ENCODE results near the gene SYDE2.
"Not testable (repeated sequence)": the region's sequence is repeated elsewhere in the genome, so short reads cannot be mapped to it uniquely, and the experiment has no call there.

The SYDE2 gene, protein sequence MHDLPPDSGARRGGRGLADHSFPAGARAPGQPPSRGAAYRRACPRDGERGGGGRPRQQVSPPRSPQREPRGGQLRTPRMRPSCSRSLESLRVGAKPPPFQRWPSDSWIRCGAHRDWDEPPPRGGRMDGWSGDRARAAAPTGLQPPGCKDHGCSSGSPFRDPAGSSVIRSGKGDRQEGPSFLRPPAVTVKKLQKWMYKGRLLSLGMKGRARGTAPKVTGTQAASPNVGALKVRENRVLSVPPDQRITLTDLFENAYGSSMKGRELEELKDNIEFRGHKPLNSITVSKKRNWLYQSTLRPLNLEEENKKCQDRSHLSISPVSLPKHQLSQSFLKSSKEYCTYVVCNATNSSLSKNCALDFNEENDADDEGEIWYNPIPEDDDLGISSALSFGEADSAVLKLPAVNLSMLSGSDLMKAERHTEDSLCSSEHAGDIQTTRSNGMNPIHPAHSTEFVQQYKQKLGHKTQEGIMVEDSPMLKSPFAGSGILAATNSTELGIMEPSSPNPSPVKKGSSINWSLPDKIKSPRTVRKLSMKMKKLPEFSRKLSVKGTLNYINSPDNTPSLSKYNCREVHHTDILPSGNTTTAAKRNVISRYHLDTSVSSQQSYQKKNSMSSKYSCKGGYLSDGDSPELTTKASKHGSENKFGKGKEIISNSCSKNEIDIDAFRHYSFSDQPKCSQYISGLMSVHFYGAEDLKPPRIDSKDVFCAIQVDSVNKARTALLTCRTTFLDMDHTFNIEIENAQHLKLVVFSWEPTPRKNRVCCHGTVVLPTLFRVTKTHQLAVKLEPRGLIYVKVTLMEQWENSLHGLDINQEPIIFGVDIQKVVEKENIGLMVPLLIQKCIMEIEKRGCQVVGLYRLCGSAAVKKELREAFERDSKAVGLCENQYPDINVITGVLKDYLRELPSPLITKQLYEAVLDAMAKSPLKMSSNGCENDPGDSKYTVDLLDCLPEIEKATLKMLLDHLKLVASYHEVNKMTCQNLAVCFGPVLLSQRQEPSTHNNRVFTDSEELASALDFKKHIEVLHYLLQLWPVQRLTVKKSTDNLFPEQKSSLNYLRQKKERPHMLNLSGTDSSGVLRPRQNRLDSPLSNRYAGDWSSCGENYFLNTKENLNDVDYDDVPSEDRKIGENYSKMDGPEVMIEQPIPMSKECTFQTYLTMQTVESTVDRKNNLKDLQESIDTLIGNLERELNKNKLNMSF

DNA sequence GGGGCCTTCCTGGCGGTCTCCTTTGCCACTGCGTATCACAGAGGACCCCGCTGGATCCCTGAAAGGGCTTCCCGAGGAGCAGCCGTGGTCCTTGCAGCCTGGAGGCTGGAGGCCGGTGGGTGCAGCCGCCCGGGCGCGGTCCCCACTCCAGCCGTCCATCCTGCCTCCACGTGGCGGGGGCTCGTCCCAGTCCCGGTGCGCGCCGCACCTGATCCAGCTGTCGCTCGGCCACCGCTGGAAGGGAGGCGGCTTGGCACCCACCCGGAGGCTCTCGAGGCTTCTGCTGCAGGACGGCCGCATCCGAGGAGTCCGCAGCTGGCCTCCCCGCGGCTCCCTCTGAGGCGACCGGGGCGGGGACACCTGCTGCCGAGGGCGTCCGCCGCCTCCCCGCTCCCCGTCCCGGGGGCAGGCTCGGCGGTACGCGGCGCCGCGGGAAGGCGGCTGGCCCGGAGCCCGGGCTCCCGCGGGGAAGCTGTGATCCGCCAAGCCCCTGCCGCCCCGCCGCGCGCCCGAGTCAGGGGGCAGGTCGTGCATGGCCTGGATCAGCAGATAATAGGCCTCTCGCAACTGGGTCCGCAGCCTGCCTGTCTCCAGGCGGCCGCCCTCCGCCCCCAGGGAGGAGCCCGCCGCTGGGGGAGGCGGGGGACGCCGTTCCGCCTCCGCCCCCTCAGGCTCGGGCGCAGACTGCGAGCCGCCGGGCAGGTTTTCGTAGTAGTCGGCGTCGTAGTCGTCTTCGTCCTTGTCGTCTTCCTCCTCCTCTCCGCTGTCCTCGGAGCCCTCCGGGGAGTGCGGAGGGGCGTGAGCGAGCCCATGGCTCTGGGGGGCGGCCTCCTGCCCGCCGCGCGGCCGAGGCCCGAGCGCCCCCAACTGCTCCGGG is at the start of gene SYDE2:
Gene SYDE2 (minus strand): TSS at position 554 of the 877 bp plus-strand sequence. CDS start 20 bp downstream, at position 534.
- peak; percentile 62 for DNase-seq

DNA sequence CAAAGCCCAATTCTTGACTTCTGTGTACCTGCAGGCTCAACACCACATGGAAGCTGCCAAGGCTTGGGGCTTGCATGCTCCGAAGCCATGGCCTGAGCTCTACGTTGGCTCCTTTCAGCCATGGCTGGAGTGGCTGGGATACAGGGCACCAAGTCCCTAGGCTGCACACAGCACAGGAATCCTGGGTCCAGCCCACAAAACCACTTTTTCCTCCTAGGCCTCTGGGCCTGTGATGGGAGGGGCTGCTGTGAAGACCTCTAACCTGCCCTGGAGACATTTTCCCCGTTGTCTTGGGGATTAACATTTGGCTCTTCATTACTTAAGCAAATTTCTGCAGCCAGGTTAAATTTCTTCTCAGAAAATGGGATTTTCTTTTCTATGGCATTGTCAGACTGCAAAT is 48.2 kb upstream of the SYDE2 start:
- not testable (repeated sequence) for DNase-seq

DNA sequence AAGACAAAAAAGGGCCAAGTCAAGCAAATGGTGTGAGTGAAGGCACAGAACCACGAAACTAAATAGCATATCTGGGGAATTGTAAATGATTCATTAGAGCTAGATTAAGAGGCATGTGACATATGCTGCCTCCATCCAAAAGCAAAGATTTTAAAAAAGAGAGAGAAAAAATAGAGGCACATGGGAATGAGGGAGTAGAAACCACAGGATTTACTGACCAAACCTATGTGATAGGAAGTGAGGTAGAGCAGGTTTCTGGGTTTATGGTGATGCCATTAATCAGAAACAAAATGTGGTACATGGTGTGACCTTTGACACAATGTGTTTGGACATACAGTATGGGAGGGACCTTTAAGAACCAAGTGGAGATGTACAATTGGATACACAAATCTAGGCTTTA is 45.1 kb upstream of the SYDE2 start:
- DNase-seq, result no peak

DNA sequence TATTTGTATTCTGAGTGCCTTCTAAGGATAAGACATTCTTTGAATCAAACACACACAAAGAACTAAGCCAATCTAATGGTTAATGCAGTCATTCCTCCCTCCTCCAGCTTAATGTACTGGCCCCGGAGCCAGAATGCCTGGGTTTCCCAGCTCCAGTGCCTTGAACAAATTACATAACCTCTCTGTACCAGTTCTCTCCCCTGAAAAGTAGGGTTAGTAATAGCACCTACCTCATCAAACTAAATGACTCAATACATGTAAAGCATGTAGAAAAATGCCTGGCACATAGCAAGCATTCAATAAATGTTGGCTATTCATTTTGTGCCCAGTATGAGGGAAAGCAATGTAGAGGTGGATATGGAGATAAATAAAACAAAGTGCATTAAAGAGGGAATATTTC is 44.6 kb upstream of the SYDE2 start:
- no peak for DNase-seq

DNA sequence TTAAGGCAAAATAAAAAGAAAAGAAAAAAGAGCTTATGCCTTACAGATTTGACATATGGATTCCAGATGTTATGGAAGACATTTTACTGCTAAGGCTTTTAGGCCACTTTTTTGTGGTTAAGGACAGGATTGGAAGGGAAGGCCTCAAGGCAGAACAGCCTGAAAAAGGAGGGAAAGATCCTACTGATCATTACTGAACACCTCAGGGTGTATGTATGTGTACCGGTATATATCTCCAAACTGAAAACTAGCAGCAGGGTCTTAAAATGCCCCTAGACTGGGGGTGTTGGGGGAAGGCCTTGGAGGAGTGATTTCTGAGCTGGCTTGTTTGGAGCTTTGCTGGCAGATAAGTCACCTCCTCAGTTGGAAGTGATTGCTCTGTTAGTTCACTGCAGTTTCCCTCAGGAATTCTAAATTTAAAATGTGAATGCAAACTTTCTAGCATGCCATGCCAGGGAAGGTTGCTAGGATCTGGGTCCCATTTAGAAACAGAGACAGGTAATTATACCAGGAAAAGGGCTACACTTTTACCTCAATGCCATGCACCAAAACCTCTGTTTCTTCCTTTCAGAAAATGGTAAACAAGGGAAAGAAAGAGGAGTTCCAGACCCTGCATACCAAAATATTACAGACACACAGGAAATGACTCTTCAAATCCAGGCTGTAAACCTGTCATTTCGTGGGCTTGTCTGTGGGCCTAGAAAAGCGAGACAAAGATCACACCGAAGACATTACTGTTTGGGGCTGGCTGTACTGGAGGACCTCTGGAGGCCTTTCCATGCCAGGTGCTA is 43.6 kb upstream of the SYDE2 start:
- no peak for DNase-seq

DNA sequence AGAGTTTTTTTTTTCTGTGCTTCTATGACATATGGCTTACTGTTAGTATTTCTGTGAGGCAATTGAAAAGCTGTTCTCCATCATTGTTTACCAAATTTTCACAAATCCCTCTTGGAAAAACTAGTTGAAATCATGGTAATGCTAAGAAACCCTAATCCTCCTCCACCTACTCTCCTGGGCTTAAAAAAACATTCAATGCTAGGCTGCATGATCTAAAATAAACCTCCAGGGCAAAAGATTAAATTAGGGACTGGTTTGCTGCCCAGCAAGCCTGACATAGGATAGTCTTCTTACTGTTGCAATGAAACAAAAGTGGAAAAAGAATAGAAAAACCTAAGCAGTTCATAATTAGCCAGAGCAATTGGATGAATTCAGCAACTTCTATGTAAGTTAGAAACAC is 42.6 kb upstream of the SYDE2 start:
- DNase-seq, result peak; percentile 20

DNA sequence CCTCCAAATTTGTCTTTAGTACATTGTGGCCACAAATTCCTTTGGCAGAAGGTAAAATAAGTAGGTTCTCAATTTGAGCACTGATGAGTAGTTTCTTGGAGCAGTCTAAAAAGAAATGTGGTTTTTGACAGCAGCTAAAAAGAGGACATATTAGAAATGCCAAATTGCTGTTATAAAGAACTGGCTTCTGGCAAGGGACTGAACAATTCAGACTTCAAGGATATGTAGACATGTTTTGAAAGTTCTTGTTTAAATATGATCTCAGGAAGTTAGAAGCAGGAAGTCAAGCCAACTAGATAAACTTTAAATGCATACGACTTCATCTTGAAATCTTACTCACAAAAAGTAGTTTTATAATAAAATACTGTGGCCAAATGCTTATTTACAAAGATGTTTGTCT is 39.8 kb upstream of the SYDE2 start:
- DNase-seq, result no peak

DNA sequence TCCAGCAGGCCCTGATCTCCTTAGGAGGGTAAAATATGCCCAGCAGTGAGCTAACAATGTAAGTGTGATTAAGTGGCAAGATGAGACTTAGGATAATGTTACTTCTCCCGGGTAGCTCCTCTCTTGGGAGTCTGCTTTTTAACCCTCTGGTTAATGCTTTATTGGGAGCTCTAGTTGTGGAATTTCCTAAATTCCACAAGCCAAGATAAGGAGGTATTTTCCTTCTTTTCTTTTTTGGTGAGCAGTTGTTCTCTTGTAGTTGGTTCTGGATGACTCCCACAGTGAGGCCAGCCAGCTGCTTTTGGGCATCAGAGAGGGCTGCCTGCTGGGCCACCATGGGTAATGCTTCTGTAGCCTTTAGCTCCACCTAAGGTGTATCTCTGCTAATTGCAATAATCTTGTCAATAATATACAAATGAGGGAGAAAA is 39.4 kb upstream of the SYDE2 start:
- DNase-seq, result peak; percentile 43

DNA sequence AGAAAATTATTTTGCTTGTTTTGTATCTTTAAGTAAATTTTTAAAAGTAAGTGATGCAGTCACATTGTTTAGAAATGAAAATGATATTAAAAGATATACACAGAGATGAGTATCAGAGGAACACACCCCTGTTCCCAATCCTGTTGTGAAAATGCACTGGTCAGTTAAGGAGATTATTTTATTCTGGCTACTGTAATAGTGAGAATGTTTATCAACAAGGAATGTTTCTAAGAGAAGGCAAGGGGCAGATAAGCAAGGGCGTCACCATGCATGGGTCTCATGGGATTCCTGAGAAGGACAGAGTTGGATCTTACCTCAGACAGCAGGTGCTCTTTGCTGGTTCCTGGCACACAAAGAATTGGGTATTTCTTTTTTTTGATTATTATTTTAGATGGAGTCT is 36.8 kb upstream of the SYDE2 start:
- DNase-seq, result no peak

DNA sequence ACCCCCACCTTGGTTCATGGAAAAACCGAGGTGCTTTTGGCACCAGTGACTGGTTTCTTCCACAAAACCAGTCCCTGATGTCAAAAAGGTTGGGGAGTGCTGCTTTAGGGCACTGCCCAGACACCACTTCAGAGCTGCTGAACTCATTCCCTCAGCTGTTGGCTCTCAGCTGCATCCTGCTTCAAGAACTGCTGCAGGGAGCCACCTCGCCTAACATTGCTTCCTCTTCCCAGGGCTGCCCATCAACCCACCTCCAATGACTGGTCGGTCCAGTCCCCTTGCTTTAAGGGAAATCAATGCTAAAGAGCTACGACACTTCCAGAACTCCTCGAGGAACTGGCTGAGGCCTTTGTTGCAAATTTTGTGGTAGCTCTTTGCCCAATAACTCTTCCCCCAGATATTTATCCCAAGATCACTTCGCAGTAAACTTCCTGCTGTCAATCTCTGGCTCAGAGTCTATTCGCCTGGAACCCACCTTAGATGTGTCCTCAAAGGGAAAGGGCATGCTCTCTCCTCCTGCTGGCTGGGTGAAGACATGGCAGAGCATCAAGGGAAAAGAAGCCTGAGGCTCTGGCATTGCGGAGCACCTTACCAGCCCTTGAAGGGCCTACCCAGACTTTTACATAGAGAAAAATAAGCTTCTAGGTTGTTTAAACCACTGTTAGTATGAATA is 29.6 kb upstream of the SYDE2 start:
- no peak for DNase-seq

DNA sequence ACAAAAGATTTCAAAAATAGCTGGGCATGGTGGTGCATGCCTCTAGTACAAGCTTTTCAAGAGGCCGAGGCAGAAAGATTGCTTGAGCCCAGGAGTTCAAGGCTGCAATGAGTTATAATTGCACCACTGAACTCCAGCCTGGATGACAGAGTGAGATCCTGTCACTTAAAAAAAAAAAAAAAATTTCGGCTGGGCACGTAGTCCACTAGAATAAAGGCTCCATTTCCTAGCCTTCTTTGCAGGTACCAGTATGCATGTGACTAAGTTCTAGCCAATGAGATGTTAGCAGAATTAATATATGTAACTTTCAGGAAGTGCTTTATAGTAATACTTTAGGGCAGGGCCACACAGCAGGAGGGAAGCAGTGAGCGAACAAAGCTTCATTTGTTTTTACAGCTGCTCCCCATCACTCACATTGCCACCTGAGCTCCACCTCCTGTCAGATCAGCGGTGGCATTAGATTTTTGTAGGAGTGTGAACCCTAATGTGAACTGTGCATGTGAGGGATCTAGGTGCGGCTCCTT is 28.8 kb upstream of the SYDE2 start:
- peak; percentile 30 for DNase-seq

DNA sequence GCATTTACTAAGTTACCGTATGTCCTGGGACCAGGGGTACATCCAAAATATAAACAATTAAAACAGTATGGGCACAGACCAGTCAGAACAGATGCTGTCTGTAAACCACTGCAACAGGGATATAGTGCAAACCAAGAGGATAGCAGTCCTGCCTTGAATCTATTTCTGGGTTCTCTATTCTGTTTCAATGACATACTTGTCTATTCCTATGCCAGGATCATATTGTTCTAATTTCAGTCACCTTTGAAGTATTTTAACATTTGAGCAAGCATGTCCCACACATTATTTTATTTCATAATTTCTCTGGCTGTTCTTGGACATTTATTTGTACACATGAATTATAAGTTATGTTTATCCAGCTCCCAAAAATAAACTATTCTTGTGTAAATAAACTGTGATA is 28.2 kb upstream of the SYDE2 start:
- DNase-seq, result no peak

DNA sequence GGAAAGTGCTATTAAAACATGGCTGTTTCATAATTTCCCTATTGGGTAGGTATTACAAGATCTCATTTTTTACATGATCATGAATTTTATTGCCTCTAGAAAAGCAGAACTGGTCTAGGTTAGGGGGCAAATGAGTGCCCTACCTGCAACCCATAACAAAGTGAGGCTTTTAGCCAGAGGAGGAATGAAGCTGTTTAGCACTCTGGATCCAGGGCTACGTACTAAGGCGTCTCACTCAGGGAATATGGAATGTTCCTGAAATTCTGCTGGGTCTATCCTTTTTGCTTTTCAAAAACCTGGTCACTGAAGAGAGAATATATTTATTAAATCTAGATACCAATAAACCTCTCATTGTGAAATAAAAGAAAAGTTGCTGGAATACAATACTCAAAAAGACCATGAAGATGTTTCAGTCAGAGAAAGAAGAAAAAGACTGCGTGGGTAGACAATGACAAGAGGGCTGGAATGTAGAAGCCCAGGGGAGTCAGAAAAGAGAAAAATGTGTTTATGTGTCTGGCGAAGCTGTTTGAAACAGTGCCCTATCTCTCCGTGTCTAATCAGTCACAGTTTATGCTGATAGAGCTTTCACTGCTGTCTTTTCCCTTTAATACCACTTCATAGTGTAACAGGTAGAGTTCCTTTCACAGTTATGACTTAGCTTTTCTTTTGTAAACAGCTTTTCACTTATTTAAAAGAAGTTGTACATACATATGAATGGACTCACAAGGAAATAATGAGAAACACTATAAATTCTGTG is 25.0 kb upstream of the SYDE2 start:
- peak; percentile 71 for DNase-seq

DNA sequence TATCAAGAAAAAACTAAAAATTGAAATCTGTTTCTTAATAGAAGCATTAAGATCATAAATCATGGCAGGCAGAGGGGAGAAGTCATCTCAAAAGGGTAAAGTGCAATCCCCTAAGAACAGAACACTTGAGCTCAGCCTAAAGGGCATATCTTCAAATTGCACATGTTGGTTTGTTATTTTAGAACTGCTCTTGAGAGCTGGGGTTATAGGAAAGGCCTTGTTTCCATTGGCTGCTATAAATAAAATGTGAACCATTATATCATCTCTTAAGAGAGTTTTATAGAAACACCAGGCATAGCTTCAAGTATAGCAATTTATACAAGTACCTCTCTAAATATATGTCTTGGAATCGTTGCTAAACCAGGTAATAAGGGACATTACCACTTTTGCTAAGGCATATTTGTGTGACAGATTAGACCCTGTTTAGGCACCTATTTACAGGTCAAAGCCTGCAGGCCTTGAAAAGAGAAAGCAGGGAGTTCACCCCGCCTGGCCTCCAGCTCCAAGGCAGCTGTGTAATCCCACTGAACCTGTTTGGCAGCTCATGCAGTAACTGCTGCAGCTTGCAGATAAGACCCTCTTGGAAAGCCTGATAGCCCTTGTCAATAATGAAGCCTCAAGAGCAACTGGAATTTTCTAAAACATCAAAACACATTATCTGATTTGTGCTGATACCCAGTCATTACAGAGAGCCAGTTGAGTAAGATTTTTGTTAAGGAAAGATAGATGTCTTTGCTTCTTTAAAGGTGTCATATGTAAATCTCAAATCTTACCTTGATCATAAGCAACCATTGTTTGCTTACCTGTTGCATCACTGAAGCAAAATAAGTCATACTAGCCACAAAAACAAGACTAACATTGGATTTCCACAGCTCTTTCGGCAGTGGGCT is 24.2 kb upstream of the SYDE2 start:
- peak; percentile 98 for DNase-seq

DNA sequence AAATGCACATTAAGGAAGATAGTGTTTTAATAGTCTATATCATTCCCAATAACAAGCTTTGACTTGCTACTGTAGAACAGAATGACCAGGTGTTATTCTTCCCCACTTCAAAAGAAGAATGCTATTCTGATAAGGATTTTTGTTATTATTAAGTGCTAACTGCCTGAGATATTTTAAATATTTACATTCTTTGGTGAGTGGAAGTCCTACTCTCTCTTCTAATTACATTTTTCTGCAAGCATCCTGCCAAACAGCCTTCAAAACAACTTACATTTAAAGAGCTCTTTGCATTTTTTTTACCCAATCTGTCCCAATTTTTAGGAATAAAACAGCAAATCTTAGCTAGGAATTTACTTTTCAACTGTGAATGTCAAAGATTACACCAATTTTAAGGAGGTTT is 23.5 kb upstream of the SYDE2 start:
- peak; percentile 73 for DNase-seq

DNA sequence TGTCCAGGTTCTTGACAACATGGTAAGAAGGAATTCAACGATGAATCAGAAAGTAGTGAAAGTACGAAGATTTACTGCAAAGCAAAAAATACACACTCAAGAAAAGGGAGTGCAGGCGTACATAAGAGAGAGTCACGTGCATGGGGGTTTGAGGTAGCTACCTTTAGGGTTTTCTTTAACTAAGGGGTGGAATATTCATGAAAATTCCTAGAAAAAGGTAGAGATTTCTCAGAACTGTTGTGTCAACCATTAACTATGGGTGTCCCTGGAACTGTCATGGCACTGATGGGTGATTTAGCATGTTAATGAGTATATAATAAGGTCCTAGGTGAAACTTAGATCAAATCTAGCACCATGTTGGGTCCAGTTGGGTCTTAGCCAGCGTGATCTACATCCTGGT is 22.5 kb upstream of the SYDE2 start:
- no peak for DNase-seq

DNA sequence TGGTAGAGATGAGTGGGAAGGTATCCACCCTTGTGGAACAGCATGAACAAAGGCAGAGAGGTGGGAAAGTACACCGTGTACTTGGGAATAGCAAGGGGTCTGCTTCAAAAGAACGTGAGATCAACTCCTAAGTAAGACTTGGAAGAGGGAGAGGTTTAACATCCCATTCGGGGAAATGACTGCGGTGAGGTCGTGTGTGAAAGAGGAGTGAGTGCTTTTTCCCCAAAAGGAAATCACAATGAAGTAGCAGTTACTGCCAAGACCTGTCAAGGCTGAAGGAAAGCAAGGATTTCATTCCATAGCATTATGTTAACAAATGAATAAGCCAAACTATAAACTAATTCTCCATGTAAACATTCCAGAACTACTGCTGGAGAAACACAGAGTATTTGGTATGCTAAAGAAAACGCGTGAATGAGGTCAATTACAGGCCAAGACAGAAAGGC is 20.0 kb upstream of the SYDE2 start:
- DNase-seq, result no peak

DNA sequence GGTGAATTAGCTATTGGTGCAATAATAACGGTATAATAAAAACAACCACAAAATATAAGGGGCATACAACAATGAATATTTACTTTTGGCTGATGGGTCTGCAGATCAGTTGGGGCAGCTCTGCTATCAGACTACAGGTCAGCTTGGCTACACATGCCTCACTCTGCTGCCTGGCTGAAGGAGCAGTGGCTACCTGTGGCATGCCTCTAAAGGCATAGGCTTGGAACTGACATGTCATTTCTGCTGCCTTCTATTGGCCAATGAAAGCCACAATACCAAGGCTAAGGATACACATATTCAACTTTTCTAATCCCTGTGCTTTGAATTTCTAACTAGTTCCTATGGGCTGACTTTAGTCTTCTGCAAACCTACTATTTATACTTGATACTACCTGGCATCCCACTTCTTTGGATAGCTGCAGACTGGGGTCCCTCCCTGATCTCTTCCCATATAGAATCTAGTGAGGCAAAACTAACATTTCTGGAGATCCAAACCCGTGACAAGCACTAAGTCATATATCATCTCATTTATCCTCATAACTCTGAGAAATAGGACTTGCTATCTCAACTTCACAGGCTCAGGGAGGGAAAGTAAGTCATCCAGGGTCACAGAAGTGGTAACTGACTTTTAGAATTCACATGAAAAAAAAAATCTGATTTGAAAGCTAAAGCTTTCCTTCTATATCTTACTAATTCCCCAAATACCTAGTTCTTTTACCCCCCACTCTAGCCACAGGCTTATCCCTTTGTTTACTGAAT is 19.2 kb upstream of the SYDE2 start:
- DNase-seq, result no peak

Measured in DMS79 treated with DMSO at 0.1 percent for 48 hours (cell line).